NCI-H2107 treated with DMSO at 0.1 percent for 48 hours (cell line): Measurements from ENCODE around the gene F7.

Source experiments
- DNase-seq: peaks from one replicate; lab custom pipeline; 2025; ENCODE audit not compliant: unreplicated experiment; lab: John Stamatoyannopoulos, UW

The F7 gene

GRCh38 chr13:113116871-113117271 is 11.3 kb downstream of the F7 start:
- DNase-seq, result no peak

- DNase-seq, result no peak
These were observed 11.8 kb downstream of the F7 start for GRCh38 chr13:113117335-113117872.

GRCh38 chr13:113117911-113118260 is 12.3 kb downstream of the F7 start:
- DNase-seq, result no peak

GRCh38 chr13:113118261-113119021 is 12.8 kb downstream of the F7 start:
- no peak for DNase-seq

DNA sequence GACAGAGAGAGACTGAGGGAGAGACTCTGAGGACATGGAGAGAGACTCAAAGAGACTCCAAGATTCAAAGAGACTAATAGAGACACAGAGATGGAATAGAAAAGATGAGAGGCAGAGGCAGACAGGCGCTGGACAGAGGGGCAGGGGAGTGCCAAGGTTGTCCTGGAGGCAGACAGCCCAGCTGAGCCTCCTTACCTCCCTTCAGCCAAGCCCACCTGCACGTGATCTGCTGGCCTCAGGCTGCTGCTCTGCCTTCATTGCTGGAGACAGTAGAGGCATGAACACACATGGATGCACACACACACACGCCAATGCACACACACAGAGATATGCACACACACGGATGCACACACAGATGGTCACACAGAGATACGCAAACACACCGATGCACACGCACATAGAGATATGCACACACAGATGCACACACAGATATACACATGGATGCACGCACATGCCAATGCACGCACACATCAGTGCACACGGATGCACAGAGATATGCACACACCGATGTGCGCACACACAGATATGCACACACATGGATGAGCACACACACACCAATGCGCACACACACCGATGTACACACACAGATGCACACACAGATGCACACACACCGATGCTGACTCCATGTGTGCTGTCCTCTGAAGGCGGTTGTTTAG is 13.7 kb downstream of the F7 start:
- no peak for DNase-seq

DNA sequence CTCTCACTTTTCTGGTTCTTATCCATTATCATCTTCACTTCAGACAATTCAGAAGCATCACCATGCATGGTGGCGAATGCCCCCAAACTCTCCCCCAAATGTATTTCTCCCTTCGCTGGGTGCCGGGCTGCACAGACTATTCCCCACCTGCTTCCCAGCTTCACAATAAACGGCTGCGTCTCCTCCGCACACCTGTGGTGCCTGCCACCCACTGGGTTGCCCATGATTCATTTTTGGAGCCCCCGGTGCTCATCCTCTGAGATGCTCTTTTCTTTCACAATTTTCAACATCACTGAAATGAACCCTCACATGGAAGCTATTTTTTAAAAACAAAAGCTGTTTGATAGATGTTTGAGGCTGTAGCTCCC is 14.2 kb downstream of the F7 start:
- no peak for DNase-seq

DNA sequence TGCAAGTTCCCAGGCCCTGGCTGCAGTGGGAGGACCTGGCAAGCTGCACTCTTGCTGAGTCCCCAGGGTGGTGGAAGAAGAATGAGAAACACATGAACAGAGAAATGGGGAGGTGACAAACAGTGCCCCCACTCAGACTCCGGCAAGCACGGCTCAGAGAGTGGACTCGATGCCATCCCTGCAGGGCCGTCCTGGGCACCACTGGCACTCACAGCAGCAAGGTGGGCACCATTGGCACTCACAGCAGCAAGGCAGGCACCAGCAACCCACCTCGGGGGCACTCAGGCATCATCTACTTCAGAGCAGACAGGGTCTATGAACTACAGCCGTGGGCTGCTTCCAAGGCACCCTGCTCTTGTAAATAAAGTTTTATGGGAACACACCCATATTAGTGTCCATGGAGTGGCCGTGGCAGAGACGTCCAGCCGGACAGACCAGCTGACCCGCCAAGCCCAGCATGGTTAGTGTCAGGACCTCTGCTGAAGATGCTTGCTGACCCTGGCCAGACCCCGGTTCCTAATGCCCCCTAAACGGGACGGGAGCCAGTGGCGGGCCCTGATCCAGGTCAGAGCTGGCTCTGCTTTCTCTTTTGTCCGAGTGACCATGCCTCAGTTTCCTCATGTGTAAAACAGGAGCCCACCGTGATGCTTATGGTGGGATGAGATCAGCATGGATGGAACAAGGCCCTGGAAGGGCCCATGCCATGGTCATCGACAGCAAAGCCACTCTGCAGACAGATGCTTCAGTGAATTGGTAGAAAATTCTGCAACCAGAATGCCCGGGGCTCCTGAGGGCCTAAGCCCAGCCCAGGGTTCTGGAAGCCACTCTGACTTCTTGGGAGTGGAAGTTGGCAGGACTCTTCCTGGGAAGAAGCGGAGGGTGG is 14.9 kb downstream of the F7 start:
- DNase-seq, result no peak

- DNase-seq, result no peak
These were observed 15.8 kb downstream of the F7 start for GRCh38 chr13:113121183-113121927.

- no peak for DNase-seq
These were observed 16.4 kb downstream of the F7 start for GRCh38 chr13:113121928-113122471.

- DNase-seq, result no peak
These were observed 17.1 kb downstream of the F7 start, which contains the start of gene F10 for GRCh38 chr13:113122550-113123225. F10 (plus strand) TSS chr13:113122799; CDS start chr13:113122856, 57 bp downstream.

GRCh38 chr13:113123226-113124201 is 17.9 kb downstream of the F7 start:
- DNase-seq, result no peak

- no peak for DNase-seq
These were observed 18.8 kb downstream of the F7 start for GRCh38 chr13:113124211-113124970.

DNA sequence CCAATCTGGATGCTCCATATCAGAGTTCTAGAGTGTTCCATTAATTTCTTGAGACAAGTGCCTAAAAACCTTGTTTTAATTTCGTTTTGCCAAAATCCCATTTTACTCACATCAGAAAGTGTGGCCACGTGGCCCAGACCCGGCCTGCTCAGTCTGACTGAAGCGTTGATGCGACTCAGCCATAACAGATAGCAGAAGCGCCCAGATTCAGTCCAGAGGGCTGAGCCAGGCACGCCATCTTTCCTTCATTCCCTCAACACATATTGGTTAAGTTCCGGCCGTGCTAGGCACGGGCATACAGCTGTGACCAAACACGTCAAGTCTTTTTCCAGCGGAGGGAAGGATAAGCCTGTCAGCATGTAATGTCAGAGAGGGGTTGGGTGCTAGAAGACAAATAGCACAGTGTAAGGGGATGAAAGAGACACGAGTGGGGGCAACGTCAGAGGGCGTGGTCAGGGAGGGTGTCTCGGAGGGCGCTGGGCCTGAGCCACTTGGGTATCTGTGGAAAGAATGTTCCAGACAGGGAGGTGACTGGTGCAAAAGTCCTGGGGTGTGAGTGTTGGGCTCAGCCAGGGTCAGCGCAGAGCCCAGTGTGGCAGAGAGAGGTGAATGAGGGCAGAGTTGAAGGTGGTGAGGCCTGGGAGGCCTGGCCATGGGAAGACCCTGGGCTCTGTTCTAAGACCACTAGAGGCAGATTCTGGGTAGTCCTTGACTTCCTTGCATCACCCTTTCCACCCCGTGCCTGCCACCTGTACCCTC is 20.1 kb downstream of the F7 start:
- DNase-seq, result no peak

DNA sequence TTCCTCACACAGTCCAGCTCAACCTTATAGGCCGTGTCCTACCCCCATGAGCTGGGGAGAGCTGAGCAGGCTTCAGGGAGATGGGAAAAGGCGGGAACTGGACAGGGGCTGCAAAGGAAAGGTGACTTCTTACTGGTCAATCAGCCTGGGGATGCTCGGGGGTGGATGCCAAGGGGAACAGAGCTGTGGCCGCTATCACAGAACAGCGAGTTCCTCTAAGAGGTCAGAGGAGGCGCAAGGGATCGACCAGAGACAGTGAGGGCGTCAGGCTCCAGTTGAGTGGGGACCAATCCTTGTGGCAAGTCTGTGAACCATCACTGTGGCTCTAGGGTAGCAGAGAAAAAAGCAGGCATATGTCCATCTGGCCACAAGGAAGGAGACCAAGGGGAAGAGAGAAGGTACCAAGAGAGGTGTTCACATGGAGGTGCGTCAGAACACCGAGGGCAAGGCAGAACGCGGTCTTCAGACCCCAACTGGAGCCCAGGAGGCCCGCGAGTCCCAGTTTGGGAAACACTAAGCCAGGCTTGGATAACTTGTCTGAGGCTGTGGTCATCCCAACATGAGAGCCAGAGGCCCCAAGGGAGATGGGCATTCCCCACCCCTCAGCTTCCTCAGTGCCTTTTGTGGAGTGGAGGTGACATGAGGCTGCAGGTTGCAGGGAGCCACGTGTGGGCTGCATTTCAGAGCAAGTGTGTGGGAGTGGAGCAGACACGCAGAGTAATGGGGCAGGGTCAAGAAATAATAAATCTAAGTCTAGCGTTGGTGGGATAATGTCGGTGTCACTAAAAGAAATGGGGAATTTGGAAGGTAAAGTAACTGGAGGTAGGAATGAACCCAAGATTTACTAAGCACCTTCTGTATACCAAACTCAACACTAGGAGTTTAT is 20.9 kb downstream of the F7 start:
- no peak for DNase-seq

DNA sequence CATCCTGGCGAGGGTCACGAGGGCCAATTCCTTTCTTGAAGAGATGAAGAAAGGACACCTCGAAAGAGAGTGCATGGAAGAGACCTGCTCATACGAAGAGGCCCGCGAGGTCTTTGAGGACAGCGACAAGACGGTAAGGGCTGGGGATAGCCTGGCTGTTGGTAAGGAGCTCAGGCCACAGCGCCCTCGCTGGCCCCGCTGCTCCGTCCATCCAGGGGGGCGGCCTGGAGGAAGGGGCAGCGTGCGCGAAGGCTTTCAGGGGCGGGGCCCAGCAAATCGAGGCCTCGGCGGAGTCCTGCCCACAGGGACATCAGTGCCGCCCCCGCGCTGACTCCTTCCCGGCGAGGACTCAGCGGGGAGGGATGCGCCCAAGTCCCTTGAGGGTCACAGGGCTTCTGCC is 23.9 kb downstream of the F7 start:
- DNase-seq, result no peak
